ENCODE measurements around the gene THRSP. TPM values are rescaled to one million over a fixed set of nuclear protein-coding genes. Genes with fewer than 3 reads are reported as not detected.
A peak's percentile ranks its signal among the peaks of the same experiment; 100 is the strongest.

THRSP gene
- total and polyA plus RNA-seq, 11 donors = 0.33 to 51.0 (median 3.9) TPM; not detected in 3

GRCh38 chr11:78067704-78068103, 4.0 kb downstream of the THRSP start:
- Histone ChIP-seq H3K27me3 (no peaks in the 10 kb centered on the region), H3K4me3 (no peak overlapping the region), H3K27ac (no peak overlapping the region), H3K9me3 (no peaks in the 10 kb centered on the region), H3K4me1 (peaks cover 0 to 20% (median under 1%) of the 10 kb centered on the region in 12 donors), H3K36me3 (peaks cover 0 to 55% (median 47%) of the 10 kb centered on the region in 9 donors)
- DNase-seq (no peak), ATAC-seq (no peak)
- no peak for TF ChIP-seq CTCF (IDR thresholded peaks at IDR 0.05)
- no peak for TF ChIP-seq POLR2A (IDR thresholded peaks at IDR 0.05)
- intact Hi-C loops (cut with DNase I) = no loop called here
- WGBS, 4 donors = 85 to 92% (median 88%) methylated on average over 4 of the region's 4 CpGs

- WGBS, 4 donors = 38 to 44% (median 39%) methylated on average over 2 of the region's 2 CpGs
- intact Hi-C loops (cut with DNase I) = no loop called here
- peak in 3 of 4 donors; percentile 34 to 59 (median 55) for ATAC-seq
Measured at GRCh38 chr11:78069465-78069864, 5.8 kb downstream of the THRSP start.

GRCh38 chr11:78070621-78071020, 7.0 kb downstream of the THRSP start:
- ATAC-seq (peak in 3 of 4 donors; percentile 21 to 50 (median 22)), DNase-seq (no peak)
- TF ChIP-seq POLR2A (IDR thresholded peaks at IDR 0.05) (no peak), CTCF (IDR thresholded peaks at IDR 0.05) (no peak)
- Histone ChIP-seq H3K9me3 (no peaks in the 10 kb centered on the region), H3K36me3 (peaks cover 0 to 64% (median 50%) of the 10 kb centered on the region in 9 donors), H3K4me3 (no peak overlapping the region), H3K27me3 (no peaks in the 10 kb centered on the region), H3K4me1 (peaks cover 0 to 29% (median 5%) of the 10 kb centered on the region in 12 donors), H3K27ac (no peak overlapping the region)
- intact Hi-C loops (cut with DNase I) = loop anchor here in 1 of 10 donors (10.0 kb wide), 1 partner anchor 114 kb away; the partner anchor contains the start of genes KCTD21 and USP35
- WGBS, 4 donors = 58 to 84% (median 69%) methylated on average over 2 of the region's 2 CpGs

More at GRCh38 chr11:78069465-78069864, 5.8 kb downstream of the THRSP start:
- peaks cover 0 to 59% (median 50%) of the 10 kb centered on the region in 9 donors for H3K36me3 ChIP-seq
- H3K27me3 ChIP-seq = no peaks in the 10 kb centered on the region
- TF ChIP-seq POLR2A (IDR thresholded peaks at IDR 0.05) (no peak), CTCF (IDR thresholded peaks at IDR 0.05) (no peak)
- peaks cover 0 to 21% (median under 1%) of the 10 kb centered on the region in 12 donors for H3K4me1 ChIP-seq
- no peak overlapping the region for H3K4me3 ChIP-seq
- no peaks in the 10 kb centered on the region for H3K9me3 ChIP-seq
- DNase-seq = peak in 1 of 5 donors; percentile 47
- H3K27ac ChIP-seq = peak overlapping the region in 2 of 12 donors; percentile 6 to 29

GRCh38 chr11:78071717-78072116, 8.1 kb downstream of the THRSP start:
- DNase-seq = no peak
- Histone ChIP-seq H3K9me3 (no peaks in the 10 kb centered on the region), H3K4me1 (peaks cover 0 to 40% (median 13%) of the 10 kb centered on the region in 12 donors), H3K36me3 (peaks cover 0 to 68% (median 50%) of the 10 kb centered on the region in 9 donors), H3K27ac (no peak overlapping the region), H3K4me3 (no peak overlapping the region), H3K27me3 (no peaks in the 10 kb centered on the region)
- TF ChIP-seq POLR2A (IDR thresholded peaks at IDR 0.05) = no peak
- no peak for TF ChIP-seq CTCF (IDR thresholded peaks at IDR 0.05)
- intact Hi-C loops (cut with DNase I) = loop anchor here in 1 of 10 donors (10.0 kb wide), 1 partner anchor 113 kb away; the partner anchor contains the start of genes KCTD21 and USP35
- 69 to 76% (median 71%) methylated on average over 3 of the region's 3 CpGs for WGBS, 4 donors
- ATAC-seq = no peak
